DOHH2 (cell line): ENCODE data around the gene MOK.

ENCODE experiments used
- CTCF ChIP-seq: fragments of 200-600 bp; sonication (generic); IDR thresholded peaks from one replicate; pipeline ENCODE4 v1.5.1; 2014; ENCODE audit warnings: antibody characterized with exemption, mild to moderate bottlenecking, low read depth, low read length; ENCODE audit not compliant: poor library complexity, severe bottlenecking
- EZH2phosphoT487 ChIP-seq: fragments of 200-600 bp; sonication (generic); IDR thresholded peaks from 2 replicates; pipeline ENCODE4 v1.6.1; 2017; ENCODE audit warnings: borderline replicate concordance, mild to moderate bottlenecking, antibody characterized with exemption, low read length, moderate library complexity, mixed read lengths

GRCh38 chr14:102241147-102241546, 63.8 kb downstream of the MOK start:
- TF ChIP-seq CTCF = no peak
- TF ChIP-seq EZH2phosphoT487 = no peak
